Cardiac fibroblast (primary cell): ENCODE results near the gene SRD5A2.

Source experiments
- DNase-seq, 2 donors: peaks; one replicate each; pipeline versions ENCODE4 v3.0.0 to v3.0.0-alpha.2; 2010; ENCODE audit warnings: low read depth in 2 of 2
- H3K4me3 ChIP-seq, 2 donors: replicated peaks in 1 of 2; 1 replicate in 1 of 2; 2 replicates in 1 of 2; pipeline ENCODE4 v1.5.1; 2011; ENCODE audit warnings: low read depth in 2 of 2, low read length in 2 of 2, mild to moderate bottlenecking in 2 of 2, moderate library complexity in 1 of 2
- TF ChIP-seq, protein P1 (sequence below): IDR thresholded peaks from one replicate; pipeline ENCODE4 v1.5.1; 2011; ENCODE audit warnings: low read depth, mild to moderate bottlenecking, low read length, inconsistent platforms

The SRD5A2 gene

DNA sequence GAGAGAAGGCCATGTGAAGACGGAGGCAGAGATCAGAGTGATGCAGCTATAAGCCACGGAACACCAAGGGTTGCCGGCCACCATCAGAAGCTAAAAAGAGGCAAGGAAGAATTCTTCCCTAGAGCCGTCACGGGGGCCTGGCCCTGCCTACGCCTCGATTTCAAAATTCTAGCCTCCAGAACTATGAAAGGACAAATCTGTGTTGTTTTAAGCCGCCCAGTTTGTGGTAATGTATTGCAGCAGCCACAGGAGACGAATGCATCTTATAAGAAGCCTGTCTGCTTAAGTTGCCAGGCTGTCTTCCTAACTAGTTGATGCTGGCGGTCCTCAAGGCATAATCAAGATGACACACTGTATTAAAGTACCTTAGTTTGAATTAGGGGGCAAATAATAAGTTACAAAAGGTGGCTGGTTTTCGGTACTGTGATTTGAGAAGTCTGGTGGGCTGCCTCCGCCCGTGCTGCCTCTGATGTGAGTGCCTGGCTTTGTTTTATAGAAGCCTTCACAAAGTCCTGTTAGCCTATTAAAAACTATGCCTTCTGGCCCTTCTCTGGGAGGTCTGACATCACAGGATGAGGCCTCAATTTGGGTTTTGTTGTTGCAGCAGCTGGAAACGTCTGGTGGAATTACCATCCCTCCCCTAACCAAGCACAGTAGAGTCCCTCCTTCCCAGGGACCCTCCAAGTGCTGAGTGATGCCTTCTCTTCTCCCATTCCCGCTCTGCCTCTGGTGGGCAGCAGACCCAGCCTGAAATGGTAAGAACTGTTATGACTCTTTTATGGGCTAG is 53.6 kb downstream of the SRD5A2 start:
- H3K4me3 ChIP-seq, result no peak overlapping the region
- TF ChIP-seq, protein P1, sequence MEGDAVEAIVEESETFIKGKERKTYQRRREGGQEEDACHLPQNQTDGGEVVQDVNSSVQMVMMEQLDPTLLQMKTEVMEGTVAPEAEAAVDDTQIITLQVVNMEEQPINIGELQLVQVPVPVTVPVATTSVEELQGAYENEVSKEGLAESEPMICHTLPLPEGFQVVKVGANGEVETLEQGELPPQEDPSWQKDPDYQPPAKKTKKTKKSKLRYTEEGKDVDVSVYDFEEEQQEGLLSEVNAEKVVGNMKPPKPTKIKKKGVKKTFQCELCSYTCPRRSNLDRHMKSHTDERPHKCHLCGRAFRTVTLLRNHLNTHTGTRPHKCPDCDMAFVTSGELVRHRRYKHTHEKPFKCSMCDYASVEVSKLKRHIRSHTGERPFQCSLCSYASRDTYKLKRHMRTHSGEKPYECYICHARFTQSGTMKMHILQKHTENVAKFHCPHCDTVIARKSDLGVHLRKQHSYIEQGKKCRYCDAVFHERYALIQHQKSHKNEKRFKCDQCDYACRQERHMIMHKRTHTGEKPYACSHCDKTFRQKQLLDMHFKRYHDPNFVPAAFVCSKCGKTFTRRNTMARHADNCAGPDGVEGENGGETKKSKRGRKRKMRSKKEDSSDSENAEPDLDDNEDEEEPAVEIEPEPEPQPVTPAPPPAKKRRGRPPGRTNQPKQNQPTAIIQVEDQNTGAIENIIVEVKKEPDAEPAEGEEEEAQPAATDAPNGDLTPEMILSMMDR, result no peak
- no peak for DNase-seq

DNA sequence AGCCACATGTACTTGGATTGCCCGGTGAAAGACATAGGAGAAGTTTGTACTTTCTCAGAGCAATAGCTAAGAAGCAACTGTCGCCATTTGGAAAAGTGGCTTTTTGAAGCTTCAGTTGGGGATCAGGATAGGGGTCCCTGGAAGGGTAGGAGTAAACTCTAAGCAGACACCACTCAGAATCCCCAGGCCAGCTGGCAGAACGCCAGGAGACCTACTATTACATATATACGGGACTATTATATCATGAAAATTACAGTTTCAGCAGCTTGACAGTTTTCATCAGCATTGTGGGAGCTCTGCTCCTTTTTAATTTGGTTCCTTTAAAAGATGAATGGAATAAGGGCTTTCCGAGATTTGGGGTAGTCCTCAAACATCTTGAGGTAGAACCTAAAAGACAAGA is 54.9 kb downstream of the SRD5A2 start:
- TF ChIP-seq, protein P1, result no peak
- H3K4me3 ChIP-seq, result no peak overlapping the region
- no peak for DNase-seq

DNA sequence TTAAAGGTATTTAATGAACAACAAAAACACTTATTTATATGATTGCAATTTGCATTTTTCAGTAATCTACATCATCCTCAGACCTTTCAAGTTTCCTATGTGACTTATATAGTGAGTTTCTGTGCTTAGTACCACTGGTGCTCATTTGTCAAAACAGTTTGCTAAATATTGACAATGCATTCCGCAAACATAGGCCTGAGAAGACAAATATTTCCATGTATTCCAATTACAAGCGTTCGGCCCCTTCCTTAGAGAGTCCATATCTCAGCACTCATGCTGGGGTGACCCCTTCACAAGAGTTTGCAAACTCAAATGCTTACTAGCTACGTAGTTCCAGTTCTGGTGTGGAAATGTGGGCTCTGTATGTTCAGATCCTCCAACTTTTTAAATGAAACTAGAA is 56.1 kb downstream of the SRD5A2 start:
- H3K4me3 ChIP-seq, result no peak overlapping the region
- no peak for DNase-seq
- TF ChIP-seq, protein P1, result no peak

DNA sequence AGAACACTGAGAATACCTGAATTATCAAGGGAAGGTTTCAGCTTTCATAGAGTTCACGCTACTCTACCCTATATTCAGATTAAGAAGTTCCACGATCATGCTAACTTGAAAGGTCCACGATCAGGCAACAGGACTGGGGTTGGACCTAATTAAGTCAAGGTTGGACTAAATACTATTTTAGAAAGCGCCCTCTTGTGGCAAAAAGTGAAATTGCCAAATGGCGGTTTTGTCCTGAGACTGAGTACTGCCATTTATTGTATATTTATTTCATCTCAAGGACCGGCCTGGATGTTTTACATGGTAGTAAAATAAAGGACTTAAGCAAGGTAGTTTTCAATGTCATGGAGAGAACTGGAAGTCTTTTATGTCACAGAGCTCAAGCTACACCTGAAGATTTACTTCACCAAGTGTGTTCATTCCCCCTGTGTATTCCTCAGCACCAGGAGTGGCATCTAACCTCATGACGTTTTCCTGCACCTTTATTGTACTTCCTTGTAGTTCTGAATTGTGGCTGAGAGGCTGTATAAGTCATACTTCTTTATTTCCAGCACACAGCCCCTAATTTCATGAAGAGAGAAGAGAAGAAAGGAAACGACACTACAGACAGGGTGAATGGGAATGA is 56.8 kb downstream of the SRD5A2 start:
- no peak overlapping the region for H3K4me3 ChIP-seq
- DNase-seq, result peak; percentile 65 to 73
- TF ChIP-seq, protein P1, result peak; percentile 70

DNA sequence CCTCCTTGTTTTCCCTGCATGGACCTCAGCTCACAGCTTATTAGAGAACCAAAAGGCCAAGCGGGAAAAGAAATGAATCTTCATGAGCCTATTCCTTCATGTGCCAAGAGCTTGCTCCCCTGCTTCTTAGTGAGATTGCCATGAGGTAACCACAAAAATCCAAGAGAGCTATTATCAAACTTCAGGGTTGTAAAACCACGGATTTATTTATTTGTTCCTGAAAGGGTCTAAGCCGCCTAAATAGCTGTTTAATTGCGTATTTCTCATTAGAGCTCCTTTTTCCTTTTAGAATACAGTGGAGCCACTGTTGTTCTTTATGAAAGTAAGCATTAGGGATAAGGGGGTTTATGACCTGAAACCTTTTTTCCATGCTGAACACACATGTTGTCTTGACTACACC is 58.0 kb downstream of the SRD5A2 start:
- no peak for DNase-seq
- no peak overlapping the region for H3K4me3 ChIP-seq
- TF ChIP-seq, protein P1, result no peak

DNA sequence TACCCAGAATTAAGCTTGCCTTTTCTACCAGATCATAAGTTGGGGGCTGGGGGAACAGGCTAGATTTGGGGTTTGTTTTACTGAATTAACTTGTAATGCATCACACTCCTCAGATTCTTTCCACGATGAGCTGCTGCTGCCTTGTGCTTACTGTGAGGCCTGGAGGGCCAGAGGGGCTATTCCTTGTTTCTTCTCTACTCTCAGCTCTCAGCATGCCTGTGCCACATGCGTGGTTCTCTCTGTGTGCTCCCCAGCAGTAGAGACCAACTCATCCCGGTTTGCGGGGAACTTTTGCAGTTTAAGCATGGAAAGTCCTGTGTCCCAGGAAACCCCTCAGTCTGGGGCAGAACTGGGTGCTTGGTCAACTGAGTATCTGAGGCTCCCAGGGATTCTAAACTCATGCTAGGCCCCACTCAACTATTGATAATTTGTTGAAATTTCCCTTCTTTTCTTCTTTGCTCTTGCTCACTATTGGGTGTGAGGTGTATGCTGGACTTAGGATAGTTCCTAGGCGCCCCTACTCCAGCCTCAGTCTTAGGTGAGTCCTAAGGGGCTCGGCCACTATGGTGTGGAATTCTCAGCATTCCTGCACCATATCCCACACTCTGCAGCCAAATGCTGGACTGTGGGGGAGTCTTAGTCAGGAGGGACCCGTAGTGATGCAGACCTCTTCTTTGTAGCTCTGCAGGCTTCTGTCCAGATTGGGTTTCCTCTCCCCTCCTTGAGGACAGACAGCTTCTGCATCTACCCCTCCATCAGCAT is 63.1 kb downstream of the SRD5A2 start:
- TF ChIP-seq, protein P1, result no peak
- no peak for DNase-seq
- no peak overlapping the region for H3K4me3 ChIP-seq
